A549 treated with AZD2906 at 1 μM for 4 hours (cell line): Measurements from ENCODE around the gene CCDC106. TPM values are rescaled to one million over a fixed set of nuclear protein-coding genes. Genes with fewer than 3 reads are reported as not detected.

Experiments
- total RNA-seq: library from RNA; stranded (reverse); fragments of 200-300 nt; extraction: Qiagen RNA extraction; gene quantifications from 5 replicates; pipeline ENCODE4 v1.2.3, GENCODE V29; 2022

Gene CCDC106
- total RNA-seq, result 15.2 to 19.4 TPM (median 16.9 TPM) in 5 replicates

DNA sequence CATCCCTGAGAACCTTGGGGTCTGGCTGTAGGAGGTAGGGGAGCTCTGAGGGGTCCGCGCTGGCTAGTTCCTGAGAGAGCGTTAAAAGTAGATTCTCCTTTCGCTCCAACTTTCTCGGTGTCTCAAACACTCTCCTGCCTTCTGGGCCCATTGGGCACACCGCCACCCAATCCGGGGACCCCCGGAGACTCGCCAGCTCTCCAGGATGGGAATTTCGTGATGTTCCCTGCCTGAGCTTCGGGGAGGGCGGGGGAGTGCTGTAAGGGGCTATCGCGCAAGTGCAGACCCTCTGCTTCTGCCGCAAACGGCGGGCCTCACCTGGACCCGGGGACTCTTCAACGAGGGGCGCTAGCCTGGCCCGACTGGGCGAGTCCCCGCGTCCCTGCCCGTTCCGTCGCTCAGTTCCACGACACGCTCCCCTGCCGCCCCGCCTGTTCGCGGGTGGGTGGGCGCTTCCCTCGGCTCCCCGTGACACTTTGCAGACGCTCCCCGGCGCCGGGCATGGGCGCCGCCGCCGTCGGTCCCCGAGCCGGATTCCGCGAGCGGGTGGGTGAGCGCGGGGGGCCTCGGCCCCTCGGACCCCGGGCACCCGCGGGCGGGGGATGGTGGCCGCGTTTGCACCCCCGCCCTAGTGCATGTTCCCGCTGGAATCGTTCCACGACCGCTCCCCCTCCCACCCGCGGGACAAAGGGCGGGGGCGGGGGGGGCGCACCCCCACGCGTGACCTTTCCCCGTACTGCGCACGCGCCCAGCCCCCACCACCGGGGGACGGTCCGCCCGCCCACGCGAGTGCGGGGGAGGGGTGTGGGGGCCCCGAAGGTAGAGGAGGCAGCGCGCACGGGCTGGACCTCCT, at the start of gene CCDC106:
Gene CCDC106, plus strand, starts transcription at position 481 of the 853 bp plus-strand sequence. CDS start 835 bp downstream, outside the sequence.

DNA sequence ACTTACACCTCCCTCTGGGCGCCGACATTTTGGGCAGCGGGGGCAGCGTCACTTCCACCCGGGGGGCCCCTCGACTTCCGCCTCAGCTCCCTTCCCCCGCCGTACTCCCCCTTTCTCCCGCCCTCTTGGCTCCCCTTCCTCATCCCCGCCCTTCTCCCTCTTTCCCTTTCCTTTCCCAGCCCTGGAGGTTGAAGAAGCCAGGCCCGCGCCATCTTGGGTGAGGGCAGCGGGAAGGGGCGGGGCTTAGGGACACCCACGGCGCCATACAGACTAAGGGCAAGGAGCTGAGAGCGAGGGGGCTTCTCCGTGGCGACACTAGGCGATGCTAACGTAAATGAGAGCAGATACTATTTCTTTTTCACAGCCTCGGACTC, 48.6 kb upstream of the CCDC106 start, which contains the start of gene FIZ1:
Gene FIZ1, minus strand, starts transcription at position 50 of the 374 bp plus-strand sequence. CDS start 1,652 bp downstream, outside the sequence.

DNA sequence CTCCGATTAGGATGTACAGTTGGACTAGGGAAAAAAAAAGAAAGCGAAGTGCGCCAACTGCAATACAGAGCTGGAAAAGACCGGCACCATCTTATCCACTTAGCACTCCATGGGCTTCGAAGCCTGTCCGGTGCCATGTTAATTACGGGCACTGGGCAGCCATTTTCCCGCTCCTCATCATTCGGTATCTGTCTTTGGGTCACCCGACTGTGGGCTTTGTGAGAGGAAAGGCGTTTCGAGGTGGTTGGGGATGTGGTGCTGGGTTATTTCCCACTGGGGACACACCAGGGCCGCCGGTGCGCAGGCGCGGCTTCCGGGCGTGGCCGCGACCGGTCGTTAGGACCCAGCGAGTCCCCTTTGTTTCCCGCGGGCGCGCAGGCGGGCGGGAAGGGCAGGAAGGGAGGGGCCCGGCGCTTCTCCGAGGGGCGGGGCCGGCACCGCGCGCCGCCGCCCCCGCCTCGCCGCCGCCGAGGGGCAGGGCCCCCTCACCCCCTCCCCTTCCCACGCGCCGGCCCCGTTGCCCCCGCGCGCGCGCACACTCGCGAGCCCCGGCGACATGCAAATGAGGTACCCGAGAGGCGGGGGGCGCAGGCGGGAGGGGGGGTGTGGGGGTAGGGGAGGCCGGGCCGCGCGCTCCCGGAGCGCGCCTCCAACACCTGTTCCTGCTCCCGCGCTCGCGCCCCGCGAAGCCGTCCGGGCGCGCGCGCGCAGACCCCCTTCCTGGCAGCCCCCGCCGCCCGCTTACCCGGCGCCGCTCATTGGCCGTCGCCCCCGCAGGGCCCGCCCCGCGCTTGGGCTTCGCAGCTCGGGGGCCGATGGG, 48.0 kb upstream of the CCDC106 start, which contains the start of gene ZNF524:
Gene ZNF524, plus strand, starts transcription at position 447 of the 820 bp plus-strand sequence. CDS start 1,825 bp downstream, outside the sequence.

GRCh38 chr19:55605637-55606470, 42.2 kb upstream of the CCDC106 start, which contains the start of gene ZNF865:
ZNF865 (plus strand) TSS chr19:55605647; CDS start chr19:55613619, 7,972 bp downstream.

GRCh38 chr19:55624109-55625003, 23.7 kb upstream of the CCDC106 start, which contains the start of gene ZNF784:
ZNF784 (minus strand) TSS chr19:55624566; CDS start chr19:55624561, 5 bp downstream.

DNA sequence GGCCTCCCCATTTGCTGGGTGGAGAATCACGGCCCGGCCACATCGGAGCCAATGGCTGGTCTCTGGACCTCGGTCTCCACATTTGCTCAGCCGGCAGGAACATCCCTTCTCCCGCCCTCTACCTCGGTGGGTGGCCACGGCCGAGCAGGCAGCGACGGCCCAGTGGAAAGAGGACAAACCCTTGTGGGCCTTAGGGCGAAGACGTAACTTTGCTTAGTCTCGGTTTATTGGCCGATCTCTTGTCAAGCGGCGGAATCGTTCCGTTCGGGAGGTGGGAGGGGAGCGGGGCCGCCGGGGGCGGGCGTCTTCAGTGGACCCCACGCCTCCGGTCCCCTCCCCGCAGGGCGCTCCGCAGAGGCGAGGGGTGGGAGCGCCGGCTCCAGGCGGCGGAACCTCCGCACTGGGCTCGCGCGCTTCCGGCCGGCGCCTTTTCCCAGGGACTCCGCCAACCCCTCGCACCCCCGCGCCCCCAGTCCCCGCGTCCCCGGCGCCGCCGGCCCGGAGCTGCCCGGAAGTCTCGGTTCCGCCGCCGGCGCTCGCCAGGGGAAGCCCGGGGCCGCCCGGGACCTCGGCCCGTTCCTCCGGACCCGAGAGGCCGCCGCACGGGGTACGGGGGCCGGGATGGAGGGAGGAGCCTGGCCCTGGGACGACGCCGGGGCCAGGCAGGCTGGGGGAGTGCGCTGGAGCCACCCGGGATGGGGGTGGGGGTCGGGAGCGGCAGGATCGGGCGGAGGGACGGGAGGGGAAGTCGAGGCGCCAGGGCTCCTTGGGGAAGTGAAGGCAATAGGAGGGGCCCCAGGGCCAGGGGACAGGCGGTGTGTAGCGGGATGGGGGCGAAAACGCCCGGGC, 7.2 kb upstream of the CCDC106 start, which contains the start of gene ZNF580:
Gene ZNF580, plus strand, starts transcription at position 426 of the 849 bp plus-strand sequence. CDS start 1,507 bp downstream, outside the sequence.

GRCh38 chr19:55643003-55643886, 4.8 kb upstream of the CCDC106 start, which contains the start of gene ZNF581:
ZNF581 (plus strand) TSS chr19:55643649; CDS start chr19:55644572, 923 bp downstream.

DNA sequence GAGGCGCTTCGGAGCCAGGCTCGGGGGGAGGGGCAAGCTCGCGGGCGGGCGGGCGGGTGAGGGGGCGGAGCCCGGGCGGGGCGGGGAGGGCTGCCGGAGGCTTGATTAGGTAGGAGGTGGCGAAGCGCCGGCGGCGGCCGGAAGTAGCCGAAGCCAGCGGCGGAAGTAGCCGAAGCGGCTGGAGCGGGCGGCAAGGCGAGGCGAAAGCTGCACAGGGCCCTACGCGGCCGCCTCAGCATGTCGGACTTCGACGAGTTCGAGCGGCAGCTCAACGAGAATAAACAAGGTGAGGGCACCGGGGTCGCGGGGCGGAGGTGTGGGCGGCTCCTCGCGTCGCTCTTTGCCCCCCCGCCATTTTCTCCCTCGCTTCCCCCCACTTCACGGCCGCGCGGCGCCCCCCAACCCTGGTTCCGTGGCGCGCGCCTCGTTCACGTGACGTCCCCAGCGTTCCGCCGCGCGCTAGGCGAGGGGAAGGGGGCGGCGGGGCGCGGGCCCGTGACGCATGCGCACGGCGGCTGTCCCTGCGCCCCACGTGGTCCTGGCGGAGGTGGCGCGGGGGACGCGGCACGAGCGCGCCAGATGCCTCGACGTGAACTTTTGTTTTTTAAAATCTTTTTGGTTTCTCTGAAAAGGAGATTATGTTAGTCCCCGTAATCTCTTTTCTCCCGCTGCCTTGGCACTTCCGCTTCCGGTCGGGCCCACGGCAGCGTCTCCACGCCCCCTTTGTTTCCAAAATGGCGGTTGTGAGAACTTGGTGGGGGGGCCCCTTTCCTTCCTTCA, 7.0 kb downstream of the CCDC106 start, which contains the start of gene U2AF2:
Gene U2AF2, plus strand, starts transcription at position 168 of the 780 bp plus-strand sequence. Its CDS starts 70 bp downstream, at position 238.

DNA sequence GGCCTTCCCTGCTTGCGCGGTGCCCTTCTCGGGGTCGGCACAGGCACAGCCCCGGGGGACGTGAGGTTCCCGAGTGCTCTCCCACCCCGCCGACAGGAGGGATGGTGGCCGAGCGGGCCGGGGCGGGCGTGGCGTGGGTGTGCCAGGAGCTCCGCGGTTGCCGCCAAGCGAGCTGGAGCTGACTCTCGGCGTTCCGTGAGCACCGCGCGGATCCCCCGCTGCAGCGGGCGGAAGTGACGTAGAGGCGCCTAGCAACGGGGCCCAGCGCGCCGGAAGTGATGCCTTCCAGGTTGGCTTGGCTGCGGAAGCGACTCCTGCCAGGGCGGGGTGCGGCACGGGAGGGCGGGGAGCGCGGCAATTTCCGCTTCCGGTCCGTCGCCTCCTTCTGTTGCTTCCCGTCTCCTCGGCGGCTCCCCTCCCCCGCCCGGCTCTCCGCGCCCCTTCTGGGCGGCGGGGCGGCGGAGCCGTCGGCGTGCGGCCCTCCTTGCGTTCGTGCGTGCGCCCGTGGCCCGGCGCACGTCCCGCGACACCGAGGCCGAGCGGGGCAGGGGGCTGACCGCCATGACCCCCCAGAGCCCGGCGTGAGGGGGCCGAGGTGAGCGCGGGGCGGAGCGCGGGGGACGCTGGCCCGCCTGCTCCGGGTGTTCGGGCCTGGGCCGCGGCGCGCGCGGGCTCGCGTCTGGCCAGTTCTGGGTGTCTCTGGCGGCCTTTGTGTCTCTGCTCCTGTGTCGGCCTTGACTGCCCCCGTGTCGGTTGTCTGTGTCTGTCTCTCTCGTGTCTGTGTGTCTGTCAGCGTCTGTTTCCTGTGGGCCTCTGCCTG, 27.0 kb downstream of the CCDC106 start, which contains the start of gene EPN1:
Gene EPN1, plus strand, starts transcription at position 386 of the 820 bp plus-strand sequence. CDS start 3,402 bp downstream, outside the sequence.

Other genes with a start within 250 kb of the CCDC106 start
- 270 to 454 TPM (median 404 TPM) in 5 replicates for gene UBE2S, start 240.4 kb upstream of the CCDC106 start, total RNA-seq
- 0.01 TPM in 1 of 5 replicates, not detected in the others for gene SHISA7, start 204.9 kb upstream of the CCDC106 start, total RNA-seq
- gene ISOC2, start 186.6 kb upstream of the CCDC106 start, total RNA-seq, result 55.5 to 66.5 TPM (median 58.3 TPM) in 5 replicates
- not detected in 5 replicates for gene C19orf85, start 183.5 kb upstream of the CCDC106 start, total RNA-seq
- gene ZNF628, start 171.6 kb upstream of the CCDC106 start, total RNA-seq, result 5.1 to 10.1 TPM (median 7.8 TPM) in 5 replicates
- 36.7 to 57.2 TPM (median 56.0 TPM) in 5 replicates for gene NAT14, start 163.0 kb upstream of the CCDC106 start, total RNA-seq
- 0.40 to 0.99 TPM (median 0.66 TPM) in 5 replicates for gene SSC5D, start 159.8 kb upstream of the CCDC106 start, total RNA-seq
- 1.5 to 2.4 TPM (median 1.9 TPM) in 5 replicates for gene SBK2, start 111.1 kb upstream of the CCDC106 start, total RNA-seq
- 1.9 to 2.2 TPM (median 2.1 TPM) in 5 replicates for gene SBK3, start 102.7 kb upstream of the CCDC106 start, total RNA-seq
- 20.8 to 35.0 TPM (median 33.5 TPM) in 5 replicates for gene ZNF579, start 67.4 kb upstream of the CCDC106 start, total RNA-seq
- 20.8 to 26.0 TPM (median 24.6 TPM) in 5 replicates for gene FIZ1, start 48.7 kb upstream of the CCDC106 start, total RNA-seq
- gene ZNF524, start 47.9 kb upstream of the CCDC106 start, total RNA-seq, result 13.9 to 20.0 TPM (median 17.7 TPM) in 5 replicates
- 7.1 to 12.5 TPM (median 12.2 TPM) in 5 replicates for gene ZNF865, start 42.6 kb upstream of the CCDC106 start, total RNA-seq
- 4.4 to 6.8 TPM (median 6.4 TPM) in 5 replicates for gene ZNF784, start 23.6 kb upstream of the CCDC106 start, total RNA-seq
- 26.5 to 56.4 TPM (median 52.5 TPM) in 5 replicates for gene ZNF580, start 7.2 kb upstream of the CCDC106 start, total RNA-seq
- 40.1 to 50.7 TPM (median 47.5 TPM) in 5 replicates for gene ZNF581, start 4.6 kb upstream of the CCDC106 start, total RNA-seq
- 269 to 309 TPM (median 285 TPM) in 5 replicates for gene U2AF2, start 6.8 kb downstream of the CCDC106 start, total RNA-seq
- 135 to 218 TPM (median 203 TPM) in 5 replicates for gene EPN1, start 27.0 kb downstream of the CCDC106 start, total RNA-seq
- not detected in 5 replicates for gene NLRP9, start 90.2 kb downstream of the CCDC106 start, total RNA-seq
- gene RFPL4A, start 110.9 kb downstream of the CCDC106 start, total RNA-seq, result 0.48 to 1.1 TPM (median 0.80 TPM) in 5 replicates
- gene RFPL4AL1, start 120.9 kb downstream of the CCDC106 start, total RNA-seq, result 0.10 to 0.29 TPM (median 0.14 TPM) in 4 of 5 replicates, not detected in the other
- 0.01 to 0.03 TPM (median 0.03 TPM) in 4 of 5 replicates, not detected in the other for gene NLRP11, start 183.8 kb downstream of the CCDC106 start, total RNA-seq
- 0.02 TPM in 1 of 5 replicates, not detected in the others for gene NLRP4, start 188.3 kb downstream of the CCDC106 start, total RNA-seq